GM13976 (cell line): ENCODE data around the gene ECSCR.

ENCODE experiments used
- DNase-seq: peaks from one replicate; pipeline ENCODE4 v3.0.0; 2012; ENCODE audit warnings: low spot score
- in situ Hi-C: fragments of 300-500 bp; cut with MboI; formaldehyde crosslinking; loops from one replicate; pipeline ENCODE4 v1.12.0; 2022; ENCODE audit warnings: low sequenced_read_pairs, mixed read lengths, inconsistent platforms; ENCODE audit not compliant: unreplicated experiment
- TF ChIP-seq, protein P1 (sequence below): IDR thresholded peaks from 2 replicates; pipeline ENCODE4 v1.5.1; 2012; ENCODE audit warnings: borderline replicate concordance, mild to moderate bottlenecking; ENCODE audit not compliant: insufficient read depth; ENCODE audit errors: extremely low read depth, missing control alignments, control extremely low read depth

ECSCR gene

DNA sequence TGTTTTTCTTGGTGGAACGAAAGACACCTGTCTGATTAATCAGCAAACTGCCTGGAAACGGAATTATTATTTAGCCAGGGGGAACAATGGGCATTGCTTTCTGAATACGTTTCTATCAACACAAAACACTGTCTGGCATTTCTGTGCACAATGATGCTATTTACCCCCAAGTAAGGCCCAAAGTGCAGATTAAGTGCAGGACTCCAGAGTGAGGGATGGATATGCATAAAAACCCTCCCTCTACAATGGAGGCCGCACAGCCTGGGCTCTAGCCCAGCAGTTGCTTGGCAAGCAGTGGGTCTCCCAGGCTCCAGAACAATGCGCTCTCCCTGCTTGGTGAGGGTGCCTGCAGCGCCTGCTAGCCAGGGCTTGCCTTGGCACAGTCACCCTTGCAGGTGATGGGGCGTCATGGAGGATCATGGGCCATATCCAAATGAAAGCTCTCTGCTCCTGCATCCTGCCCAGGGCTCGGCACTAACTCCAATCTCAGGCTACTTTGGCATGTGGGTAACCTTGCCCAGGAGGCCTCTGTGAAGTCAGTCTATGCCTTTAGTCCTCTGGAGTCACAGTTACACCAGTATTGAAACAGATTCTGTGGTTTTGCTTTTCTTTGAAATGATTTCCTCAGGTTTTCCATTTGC, 47.2 kb downstream of the ECSCR start:
- in situ Hi-C loops, result loop anchor here (25.0 kb wide), 1 partner anchor 347 kb away; no protein-coding TSS in a partner anchor
- DNase-seq, result no peak
- TF ChIP-seq, protein P1, sequence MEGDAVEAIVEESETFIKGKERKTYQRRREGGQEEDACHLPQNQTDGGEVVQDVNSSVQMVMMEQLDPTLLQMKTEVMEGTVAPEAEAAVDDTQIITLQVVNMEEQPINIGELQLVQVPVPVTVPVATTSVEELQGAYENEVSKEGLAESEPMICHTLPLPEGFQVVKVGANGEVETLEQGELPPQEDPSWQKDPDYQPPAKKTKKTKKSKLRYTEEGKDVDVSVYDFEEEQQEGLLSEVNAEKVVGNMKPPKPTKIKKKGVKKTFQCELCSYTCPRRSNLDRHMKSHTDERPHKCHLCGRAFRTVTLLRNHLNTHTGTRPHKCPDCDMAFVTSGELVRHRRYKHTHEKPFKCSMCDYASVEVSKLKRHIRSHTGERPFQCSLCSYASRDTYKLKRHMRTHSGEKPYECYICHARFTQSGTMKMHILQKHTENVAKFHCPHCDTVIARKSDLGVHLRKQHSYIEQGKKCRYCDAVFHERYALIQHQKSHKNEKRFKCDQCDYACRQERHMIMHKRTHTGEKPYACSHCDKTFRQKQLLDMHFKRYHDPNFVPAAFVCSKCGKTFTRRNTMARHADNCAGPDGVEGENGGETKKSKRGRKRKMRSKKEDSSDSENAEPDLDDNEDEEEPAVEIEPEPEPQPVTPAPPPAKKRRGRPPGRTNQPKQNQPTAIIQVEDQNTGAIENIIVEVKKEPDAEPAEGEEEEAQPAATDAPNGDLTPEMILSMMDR, result no peak

DNA sequence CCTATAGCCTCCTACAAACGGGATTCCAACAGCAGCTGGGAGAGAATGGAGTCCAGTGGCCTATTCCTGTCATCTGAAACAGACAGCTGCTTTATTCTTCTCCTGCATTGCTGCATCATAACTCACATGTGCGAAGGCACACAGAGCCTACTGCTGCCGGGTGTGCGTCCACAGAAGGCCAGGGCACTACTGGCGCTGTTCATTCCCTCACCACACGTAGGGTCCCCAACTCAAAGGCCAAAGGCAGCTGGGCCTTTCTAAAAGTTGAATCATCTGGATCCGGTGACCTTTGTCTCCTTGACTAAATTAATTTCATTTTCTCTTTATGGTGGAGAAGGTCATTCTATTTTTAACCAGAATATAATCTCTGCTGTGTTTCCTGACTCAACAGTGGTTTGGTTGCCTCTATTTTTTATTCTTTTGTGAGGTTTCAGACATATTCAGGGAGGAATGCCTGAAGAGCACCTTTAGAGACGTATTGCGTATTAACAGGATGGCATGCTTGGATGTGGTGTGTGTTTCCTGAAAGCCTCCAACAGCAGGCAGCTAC, 47.9 kb downstream of the ECSCR start:
- DNase-seq, result no peak
- in situ Hi-C loops, result loop anchor here (25.0 kb wide), 1 partner anchor 348 kb away; no protein-coding TSS in a partner anchor
- TF ChIP-seq, protein P1, result no peak

DNA sequence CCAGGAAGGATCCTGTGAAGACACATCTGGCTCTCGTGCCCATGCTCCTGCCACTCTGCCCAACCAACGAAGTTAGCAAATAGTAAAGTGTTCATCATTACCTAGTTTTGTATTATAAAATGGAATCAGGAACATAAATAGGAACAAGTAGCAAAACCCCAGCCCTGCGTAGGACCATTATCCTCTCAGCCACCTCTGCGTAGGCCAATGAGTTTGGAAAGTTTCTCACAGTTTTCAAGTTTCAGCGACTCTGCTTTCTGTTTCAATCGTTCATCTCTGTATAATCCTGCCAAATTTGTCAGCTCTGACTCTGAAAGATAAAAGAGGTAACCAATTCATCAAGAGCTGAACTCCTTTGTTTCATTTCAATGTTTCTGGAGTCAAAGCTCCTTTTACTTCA, 48.6 kb downstream of the ECSCR start:
- in situ Hi-C loops, result loop anchor here (25.0 kb wide), 1 partner anchor 348 kb away; no protein-coding TSS in a partner anchor
- TF ChIP-seq, protein P1, result no peak
- DNase-seq, result peak; percentile 66

DNA sequence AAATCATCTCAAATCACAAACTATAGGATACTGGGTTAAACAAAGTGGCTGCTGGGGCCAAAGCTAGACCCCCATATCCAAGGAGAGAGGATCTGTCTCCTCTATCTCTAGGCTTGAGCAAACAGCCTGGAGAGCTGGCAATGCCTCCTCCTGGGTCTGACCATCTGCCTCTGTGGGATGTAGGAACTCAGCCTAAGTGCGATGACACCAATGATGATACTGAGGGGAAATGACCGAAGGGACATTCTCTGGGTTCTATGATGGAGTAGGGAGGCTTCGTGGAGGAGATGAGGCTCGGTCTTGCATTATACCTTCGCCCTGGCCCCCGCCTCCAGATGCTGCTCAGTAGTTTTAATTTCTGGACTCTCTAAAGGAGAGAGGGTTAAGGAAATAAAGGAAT, 49.4 kb downstream of the ECSCR start:
- no peak for DNase-seq
- in situ Hi-C loops, result loop anchor here (25.0 kb wide), 1 partner anchor 349 kb away; no protein-coding TSS in a partner anchor
- TF ChIP-seq, protein P1, result no peak

DNA sequence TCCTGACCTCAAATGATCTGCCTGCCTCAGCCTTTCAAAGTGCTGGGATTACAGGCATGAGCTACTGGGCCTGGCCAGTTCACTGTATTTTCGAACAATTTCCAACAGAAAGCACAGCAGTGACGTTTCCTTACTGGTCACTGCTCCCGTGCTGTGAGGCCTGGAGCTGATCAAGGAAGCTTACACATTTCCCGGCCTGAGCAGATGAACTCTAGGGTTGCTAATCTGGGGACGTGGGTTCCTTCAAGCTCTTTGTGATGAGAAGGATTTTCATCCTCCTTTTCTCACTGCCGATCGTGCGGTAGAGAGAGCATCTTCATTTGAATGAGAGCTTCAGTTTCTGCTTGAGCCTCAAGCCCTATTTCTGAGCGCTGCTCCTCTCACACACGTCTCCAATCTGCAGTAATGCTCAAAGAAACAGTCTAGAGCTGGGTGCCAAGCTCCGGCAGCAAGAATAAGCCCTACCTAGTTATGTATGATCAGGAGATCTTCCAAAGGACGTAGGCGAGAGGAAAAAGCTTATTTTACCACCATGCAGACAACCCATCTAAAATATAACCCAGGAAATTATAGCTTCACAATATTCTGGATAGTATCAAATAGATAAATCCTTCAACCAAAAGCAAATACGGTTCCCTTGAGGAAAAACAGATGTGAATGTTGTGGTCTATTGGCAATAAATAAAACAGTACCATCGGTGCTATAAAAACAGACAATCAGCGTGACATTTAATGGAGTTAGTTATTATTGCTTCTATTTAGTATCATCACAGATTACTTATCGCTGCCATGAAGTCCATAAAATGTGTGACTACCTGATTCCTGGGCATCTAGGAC, 51.3 kb downstream of the ECSCR start:
- TF ChIP-seq, protein P1, result no peak
- in situ Hi-C loops, result loop anchor here (25.0 kb wide), 1 partner anchor 351 kb away; no protein-coding TSS in a partner anchor

More for the DNA sequence above, 51.3 kb downstream of the ECSCR start:
- no peak for DNase-seq
